ENCODE data around the gene CLCN6.

DNA sequence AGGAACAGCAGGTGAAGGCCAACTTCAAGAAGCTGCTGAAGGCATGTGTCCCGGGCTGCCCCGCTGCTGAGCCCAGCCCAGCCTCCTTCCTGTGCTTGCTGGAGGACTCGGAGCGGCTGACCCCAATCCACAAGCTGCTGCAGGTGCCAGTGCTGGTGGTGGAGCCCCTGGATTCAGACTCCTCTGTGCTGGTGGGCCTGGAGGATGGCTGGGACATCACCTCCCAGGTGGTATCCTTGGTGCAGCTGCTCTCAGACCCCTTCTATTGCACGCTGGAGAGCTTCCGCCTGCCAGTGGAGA lies 72.8 kb downstream of the CLCN6 start:
- TF ChIP-seq ZNF274 (IDR thresholded peaks at IDR 0.05; ENCODE audit: low read depth, low read length) = no peak
- TF ChIP-seq JUND (IDR thresholded peaks at IDR 0.05) = no peak

Data from HCT116 (cell line).